HG02943 (cell line): Measurements from ENCODE around the gene MST1R.
"Not testable (repeated sequence)": the region's sequence is repeated elsewhere in the genome, so short reads cannot be mapped to it uniquely, and the experiment has no call there.

Experiments
- ATAC-seq: cut with Tn5 transposase; IDR thresholded peaks from one replicate; pipeline ENCODE4 v1.9.1; 2021; ENCODE audit warnings: mild to moderate bottlenecking, low read depth, moderate library complexity; ENCODE audit not compliant: unreplicated experiment

The MST1R gene

DNA sequence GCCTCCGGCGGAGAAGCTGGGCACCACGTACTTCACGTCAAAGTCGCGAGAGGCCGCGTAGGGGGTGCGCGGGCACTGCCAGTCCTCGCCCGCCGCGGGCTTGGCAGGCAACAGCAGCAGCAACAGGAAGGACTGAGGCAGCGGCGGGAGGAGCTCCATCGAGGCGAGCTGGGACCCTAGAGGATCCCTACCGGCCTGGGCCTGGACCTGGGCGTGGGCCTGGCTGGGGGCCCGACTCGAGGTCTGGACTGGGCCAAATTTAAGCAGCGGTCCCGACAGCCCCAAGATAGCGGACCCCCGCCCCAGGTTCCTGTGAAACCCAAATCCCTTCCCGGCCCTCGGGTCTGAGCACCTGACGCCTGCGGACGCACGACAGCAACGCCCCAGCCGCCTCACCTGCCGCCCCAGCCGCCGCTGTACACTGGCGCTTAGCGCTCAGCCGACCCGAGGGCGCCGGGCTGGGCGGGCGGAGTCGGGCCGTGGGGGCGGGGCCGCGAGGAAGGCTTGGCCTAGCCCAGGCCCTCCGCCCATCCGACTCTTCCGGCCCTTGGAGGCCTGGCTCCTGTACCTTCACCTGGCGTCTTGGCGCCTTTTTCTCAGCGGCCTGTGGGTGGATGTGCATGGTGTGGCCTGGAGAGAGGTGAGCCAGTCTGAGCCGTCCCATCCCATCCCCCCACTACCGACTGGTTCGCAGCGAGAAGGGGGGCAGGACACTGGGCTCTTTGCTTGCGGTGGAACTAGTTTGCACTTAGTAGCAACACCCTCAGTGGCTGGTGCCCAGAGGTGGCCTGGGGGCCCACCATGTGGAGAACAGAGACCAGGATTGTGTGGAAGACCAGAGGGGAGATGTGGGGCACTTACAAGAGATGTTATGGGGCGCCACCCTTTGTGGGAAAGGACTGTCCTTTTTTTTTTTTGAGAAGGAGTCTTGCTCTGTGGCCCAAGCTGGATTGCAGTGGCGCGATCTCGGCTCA, at the start of gene MST1R:
TSS of gene MST1R (minus strand) at position 423 of the 974 bp plus-strand sequence. CDS start at position 159, 264 bp downstream.
- ATAC-seq = peak; percentile 57

DNA sequence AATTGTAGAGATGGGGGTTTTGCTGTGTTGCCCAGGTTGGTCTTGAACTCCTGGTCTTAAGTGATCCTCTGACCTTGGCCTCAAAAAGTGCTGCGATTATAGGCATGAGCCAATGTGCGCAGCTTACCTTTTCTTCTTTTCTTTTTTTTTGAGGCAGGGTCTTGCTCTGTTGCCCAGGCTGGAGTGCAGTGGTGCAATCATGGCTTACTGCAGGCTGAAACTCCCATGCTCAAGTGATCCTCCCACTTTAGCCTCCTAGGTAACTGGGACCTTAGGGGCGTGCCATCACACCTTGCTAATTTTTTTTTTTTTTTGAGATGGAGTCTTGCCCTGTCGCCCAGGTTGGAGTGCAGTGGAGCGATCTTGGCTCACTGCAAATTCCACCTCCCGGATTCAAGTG, 49.3 kb upstream of the MST1R start:
- no peak for ATAC-seq

DNA sequence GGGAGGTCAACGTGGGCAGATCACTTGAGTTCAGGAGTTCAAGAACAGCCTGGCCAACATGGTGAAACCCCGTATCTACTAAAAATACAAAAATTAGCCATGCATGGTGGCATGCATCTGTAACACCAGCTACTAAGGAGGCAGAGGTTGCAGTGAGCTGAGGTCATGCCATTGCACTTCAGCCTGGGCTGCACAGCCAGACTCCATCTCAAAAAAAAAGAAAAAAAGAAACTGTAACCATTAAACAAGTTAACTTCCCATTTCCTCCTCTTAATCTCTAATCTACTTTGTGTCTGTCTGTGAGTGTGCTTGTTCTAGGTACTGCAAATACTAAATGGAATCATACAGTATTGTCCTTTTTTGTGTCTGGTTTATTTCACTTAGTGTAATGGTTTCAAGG, 39.0 kb upstream of the MST1R start:
- no peak for ATAC-seq

GRCh38 chr3:49940667-49941249, 37.1 kb upstream of the MST1R start:
- ATAC-seq = no peak

DNA sequence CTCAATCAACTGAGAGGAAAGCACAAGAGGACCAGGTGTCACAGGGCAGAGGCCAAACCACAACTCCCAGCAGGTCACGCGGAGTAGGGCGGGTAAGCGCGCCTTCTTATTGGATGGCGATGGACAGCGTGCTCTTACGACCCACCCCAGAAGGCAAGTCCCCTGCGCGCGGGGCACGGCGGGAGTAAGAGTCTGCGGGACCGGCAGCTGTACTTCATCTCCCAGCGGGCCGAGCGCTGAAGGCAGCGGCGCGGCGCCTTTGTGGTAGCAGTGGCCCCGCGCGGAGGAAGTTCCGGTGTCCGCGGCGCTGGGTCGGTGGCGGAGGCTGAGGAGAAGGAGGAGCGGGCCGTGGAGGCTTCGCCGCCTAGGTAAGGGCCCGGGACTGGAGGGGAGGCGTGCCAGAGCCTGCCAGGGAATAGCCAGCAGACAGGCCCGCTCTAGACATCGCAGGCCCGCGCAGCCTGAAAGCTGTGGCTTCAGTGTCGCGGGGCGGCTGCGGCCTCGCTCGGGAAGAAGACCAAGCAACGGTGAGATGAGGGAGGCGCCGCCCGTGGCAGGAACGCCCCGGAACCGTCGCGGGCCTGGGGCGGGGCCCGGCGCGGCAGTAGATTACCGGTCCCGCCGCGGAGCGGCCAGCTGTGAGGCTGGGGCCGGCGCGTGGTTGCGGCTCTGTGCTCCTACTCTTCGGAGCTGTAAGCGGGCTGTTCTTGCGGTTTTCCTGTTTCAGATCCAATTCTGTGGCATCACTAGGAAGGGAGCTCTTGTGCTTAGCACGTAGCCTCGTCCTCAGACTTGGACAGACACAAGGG, 36.4 kb upstream of the MST1R start, which contains the start of gene RBM6:
TSS of gene RBM6 (plus strand) at position 293 of the 809 bp plus-strand sequence. CDS start 22,492 bp downstream, outside the sequence.
- ATAC-seq = peak; percentile 85

DNA sequence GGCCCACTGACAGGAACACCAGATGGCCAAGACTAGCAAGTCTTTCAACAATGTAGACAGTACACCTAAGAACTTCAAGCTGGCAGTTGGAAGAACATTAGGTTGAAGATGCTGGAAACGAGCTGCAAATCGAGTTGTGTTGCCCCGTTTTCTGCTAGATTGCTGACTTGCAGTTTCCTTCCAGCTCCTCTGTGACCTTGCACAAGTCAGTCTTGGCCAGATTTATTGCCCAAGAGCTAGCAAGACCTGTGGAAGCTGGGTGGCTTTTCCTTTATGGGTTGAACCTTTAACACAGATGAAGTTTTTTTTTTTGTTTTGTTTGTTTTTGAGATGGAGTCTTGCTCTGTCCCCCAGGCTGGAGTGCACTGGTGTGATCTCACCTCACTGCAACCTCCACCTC, 33.4 kb upstream of the MST1R start:
- no peak for ATAC-seq

DNA sequence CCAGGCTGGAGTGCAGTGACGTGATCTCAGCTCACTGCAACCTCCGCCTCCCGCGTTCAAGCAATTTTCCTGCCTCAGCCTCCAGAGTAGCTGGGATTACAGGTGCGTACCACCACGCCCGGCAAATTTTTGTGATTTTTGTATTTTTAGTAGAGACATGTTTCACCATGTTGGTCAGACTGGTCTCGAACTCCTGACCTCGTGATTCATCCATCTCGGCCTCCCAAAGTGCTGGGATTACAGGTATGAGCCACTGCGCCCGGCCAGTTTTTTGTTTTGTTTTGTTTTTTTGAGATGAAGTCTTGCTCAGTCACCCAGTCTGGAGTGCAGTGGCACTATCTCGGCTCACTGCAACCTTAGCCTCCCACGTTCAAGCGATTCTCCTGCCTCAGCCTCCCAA, 28.6 kb upstream of the MST1R start:
- ATAC-seq = not testable (repeated sequence)

- ATAC-seq = no peak
Measured at GRCh38 chr3:49930922-49931321, 27.2 kb upstream of the MST1R start.

DNA sequence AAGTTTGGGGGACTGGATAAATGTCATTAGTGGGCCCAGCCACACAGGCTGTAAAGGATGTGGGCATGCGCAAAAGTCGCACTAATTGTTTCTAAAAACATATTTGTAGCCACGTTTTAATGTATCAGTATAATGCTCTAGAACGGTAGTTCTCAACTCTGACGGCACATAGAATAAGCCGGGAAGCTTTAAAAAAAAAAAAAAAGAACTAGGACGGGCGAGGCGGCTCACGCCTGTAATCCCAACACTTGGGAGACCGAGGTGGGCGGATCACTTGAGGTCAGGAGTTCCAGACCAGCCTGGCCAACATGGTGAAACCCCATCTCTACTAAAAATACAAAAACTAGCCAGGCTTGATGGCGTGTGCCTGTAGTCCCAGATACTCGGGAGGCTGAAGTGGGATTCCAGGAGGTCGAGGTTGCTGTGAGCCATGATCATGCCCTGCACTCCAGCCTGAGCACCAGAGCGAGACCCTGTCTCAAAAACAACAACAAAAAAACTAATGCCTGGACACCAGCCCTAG, 26.6 kb upstream of the MST1R start:
- ATAC-seq = no peak

DNA sequence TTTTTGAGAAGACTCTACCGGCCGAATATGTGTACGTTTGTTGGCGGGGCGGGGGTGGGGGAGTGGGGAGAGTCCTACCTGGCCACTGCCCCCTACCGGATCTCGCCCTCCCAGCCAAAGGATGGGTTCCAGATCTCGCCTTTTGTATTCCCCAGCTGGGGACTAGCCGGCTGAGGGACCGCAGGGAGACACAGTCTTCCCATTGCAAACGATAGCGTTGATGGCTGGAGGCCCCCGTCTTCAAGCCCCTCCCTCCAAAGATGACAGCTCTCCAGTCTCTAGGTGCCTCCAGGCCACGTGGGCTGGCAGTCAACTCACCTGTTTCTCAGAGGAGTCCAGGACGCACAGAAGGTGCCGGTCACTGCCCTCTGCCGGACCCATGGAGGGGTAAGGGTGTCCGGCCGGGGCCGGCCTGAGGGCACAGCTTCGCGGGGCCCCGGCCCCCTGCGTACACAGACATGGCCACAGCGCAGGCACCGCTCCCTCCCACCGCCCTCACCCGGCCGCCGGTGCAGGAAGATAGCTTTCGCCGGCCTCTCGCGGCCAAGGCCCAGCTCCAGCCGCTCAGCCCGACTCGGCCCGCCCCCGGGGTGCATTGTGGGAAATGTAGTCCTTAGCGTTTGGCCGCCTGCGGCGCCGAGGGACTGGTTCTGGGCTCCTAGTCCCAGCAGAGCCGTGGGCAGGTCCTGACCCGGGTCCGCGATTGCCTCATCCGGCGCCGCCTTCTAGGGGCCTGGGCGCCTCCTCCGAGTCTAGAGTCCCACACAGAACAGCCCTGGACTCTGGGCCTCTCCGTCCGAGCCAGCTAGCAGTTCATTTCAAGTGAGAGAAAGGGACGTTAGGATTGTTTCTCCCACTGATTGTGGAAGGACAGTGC, 25.9 kb upstream of the MST1R start, which contains the start of gene MON1A:
TSS of gene MON1A (minus strand) at position 521 of the 877 bp plus-strand sequence. CDS start 16,465 bp downstream, outside the sequence.
- ATAC-seq = peak; percentile 79

DNA sequence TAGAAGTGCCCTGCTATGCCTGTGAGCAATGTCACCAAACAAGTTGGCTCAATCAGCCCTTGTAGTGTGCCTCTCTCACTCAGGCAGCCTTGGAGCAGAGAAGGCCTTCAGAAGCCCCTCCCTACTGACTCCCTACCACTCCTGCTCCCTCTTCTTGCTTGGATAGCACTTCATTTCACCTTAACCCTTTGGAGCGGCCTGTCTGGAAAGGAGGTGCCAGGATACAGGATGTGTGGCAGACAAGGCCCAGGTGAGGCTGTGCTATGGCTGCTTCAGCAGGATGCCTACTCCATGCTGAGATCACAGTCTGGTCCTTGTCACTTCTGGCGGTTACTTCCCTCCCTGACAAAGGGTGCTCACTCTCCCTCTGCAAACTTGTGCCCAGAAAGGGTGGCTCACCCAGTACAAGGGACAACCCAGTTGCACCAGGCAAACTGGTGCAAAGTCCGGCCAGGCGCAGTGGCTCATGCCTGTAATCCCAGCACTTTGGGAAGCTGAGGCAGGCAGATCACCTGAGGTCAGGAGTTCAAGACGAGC, 24.9 kb upstream of the MST1R start:
- no peak for ATAC-seq

DNA sequence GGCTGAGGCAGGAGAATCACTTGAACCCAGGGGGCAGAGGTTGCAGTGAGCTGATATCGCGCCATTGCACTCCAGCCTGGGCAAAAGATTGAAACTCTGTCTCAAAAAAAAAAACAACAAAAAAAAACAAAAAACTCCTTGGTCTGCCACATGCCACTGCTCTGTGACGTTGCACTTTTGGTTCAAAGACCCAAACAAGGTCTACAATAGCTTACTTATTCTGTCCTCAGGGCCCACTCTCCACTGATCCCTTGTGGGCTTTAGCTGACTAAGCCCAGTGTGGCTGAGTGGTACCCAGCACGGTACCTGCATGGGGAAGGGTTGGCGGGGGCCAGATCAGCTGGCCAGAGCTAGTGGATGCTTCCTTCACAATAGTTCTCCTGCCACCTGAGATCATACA, 24.1 kb upstream of the MST1R start:
- ATAC-seq = no peak

DNA sequence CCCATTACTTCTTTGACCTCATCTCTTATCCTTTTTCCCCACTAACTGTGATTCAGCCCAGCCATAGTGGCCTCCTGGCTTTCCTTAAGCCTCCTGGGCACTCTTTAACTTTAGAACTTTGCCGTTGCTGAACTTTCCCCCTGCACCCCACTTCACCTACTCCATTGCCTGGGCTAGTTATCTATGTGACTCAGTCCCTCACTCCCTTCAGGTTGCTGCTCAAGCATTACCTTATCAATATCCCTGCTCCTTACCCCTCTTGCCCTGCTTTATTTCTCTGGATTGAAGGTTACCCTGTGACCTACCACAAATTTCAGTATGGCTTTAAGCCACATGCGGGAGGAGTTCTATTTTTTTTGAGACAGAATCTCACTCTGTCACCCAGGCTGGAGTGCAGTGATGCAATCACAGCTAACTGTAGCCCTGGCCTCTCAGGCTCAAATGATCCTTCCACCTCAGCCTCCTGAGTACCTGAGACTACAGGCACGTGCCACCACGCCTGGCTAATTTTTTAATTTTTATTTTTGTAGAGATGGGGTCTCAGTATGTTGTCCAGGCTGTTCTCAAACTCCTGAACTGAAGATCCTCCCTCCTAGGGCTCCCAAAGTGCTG, 22.6 kb upstream of the MST1R start:
- ATAC-seq = no peak

- ATAC-seq = no peak
Measured at GRCh38 chr3:49925485-49925884, 21.8 kb upstream of the MST1R start.

GRCh38 chr3:49924683-49925082, 21.0 kb upstream of the MST1R start:
- ATAC-seq = no peak

DNA sequence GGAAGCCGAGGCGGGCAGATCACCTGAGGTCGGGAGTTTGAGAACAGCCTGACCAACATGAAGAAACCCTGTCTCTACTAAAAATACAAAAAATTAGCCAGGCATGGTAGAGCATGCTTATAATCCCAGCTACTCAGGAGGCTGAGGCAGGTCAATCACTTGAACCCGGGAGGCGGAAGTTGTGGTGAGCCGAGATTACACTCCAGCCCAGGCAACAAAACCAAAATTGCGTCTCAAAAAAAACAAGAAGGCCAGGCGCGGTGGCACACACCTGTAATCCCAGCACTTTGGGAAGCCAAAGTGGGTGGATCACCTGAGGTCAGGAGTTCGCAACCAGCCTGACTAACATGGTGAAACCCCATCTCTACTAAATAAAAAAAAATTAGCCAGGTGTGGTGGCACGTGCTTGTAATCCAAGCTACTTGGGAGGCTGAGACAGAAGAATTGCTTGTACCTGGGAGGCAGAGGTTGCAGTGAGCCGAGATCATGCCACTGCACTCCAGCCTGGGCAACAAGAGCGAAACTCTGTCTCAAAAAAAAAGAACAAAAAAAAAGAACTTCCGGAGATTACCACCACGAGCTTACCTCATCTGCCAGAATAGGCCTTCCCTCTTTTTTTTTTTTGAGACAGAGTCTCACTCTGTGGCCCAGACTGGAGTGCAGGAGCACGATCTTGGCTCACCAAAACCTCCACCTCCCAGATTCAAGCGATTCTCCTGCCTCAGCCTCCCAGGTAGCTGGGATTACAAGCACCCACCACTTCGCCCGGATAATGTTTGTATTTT, 14.3 kb upstream of the MST1R start:
- not testable (repeated sequence) for ATAC-seq

- no peak for ATAC-seq
Measured at GRCh38 chr3:49916686-49917085, 13.0 kb upstream of the MST1R start.

- ATAC-seq = no peak
Measured at GRCh38 chr3:49914906-49915305, 11.2 kb upstream of the MST1R start.
